ENCODE data around the gene SMTNL2. TPM values are rescaled to one million over a fixed set of nuclear protein-coding genes. Genes with fewer than 3 reads are reported as not detected.
"Not testable (repeated sequence)": the region's sequence is repeated elsewhere in the genome, so short reads cannot be mapped to it uniquely, and the experiment has no call there.

The SMTNL2 gene
- total and polyA plus RNA-seq, 2 experiments from 2014 or later = 41.5 to 106 TPM

DNA sequence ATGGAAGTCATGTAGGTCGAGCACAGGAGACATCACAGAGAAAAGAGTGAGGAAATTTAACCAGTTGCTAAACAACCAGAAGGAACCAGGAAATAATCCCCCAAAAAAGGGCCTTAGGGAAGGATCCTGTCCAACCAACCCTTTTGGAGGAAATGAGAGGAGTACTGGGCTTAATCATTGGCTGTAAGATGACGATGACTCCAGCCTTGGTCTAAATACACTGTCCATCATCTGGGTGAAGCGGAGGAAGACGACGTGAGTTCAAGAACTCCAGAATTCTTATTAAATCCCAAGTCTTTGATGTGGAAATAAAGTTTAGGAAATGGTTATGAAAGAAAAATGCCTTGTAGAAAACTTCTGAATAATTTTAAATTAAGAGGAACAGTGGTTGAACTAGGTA lies 68.7 kb downstream of the SMTNL2 start:
- Histone ChIP-seq H3K4me3 (no peak overlapping the region), H3K9me3 (ENCODE audit: low read depth) (no peaks in the 10 kb centered on the region), H3K27me3 (no peaks in the 10 kb centered on the region), H3K4me2 (no peak overlapping the region), H3K27ac (no peak overlapping the region), H3K4me1 (ENCODE audit: insufficient read depth) (no peaks in the 10 kb centered on the region), H3K36me3 (replicated peaks; ENCODE audit: insufficient read depth, low read depth) (no peaks in the 10 kb centered on the region), H3K79me2 (no peaks in the 10 kb centered on the region), H2AFZ (no peak overlapping the region), H4K20me1 (ENCODE audit: insufficient read depth, poor library complexity, severe bottlenecking) (no peaks in the 10 kb centered on the region), H3K9me2 (replicated peaks; ENCODE audit: insufficient read depth) (no peaks in the 10 kb centered on the region)
- WGBS (ENCODE audit: low lambda C conversion rate, missing lambda C conversion rate) = 73% methylated on average over 5 of the region's 5 CpGs
- TF ChIP-seq, protein P1, sequence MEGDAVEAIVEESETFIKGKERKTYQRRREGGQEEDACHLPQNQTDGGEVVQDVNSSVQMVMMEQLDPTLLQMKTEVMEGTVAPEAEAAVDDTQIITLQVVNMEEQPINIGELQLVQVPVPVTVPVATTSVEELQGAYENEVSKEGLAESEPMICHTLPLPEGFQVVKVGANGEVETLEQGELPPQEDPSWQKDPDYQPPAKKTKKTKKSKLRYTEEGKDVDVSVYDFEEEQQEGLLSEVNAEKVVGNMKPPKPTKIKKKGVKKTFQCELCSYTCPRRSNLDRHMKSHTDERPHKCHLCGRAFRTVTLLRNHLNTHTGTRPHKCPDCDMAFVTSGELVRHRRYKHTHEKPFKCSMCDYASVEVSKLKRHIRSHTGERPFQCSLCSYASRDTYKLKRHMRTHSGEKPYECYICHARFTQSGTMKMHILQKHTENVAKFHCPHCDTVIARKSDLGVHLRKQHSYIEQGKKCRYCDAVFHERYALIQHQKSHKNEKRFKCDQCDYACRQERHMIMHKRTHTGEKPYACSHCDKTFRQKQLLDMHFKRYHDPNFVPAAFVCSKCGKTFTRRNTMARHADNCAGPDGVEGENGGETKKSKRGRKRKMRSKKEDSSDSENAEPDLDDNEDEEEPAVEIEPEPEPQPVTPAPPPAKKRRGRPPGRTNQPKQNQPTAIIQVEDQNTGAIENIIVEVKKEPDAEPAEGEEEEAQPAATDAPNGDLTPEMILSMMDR (IDR thresholded peaks at IDR 0.05; ENCODE audit: poor library complexity) = no peak
- TF ChIP-seq EZH2phosphoT487 (IDR thresholded peaks at IDR 0.05; ENCODE audit: low read depth, severe bottlenecking, unreplicated experiment) (no peak), EZH2 (IDR thresholded peaks at IDR 0.05; ENCODE audit: borderline replicate concordance) (no peak)
- no peak for DNase-seq (ENCODE audit: low spot score)

DNA sequence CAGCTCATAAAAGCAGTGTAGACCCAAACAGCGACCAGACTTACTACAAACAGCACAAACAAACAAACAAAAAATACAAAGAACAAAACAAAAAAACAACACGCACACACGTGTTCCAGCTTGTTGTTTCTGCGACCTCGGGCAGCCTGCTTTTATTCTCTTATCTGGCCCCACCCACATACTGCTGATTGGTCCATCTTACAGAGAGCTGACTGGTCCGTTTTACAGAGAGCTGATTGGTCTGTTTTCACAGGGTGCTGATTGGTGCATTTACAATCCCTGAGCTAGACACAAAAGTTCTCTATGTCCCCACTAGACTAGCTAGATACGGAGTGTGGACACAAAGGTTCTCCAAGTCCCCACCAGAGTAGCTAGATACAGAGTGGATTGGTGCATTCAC lies 71.6 kb downstream of the SMTNL2 start:
- not testable (repeated sequence) for H3K27me3 ChIP-seq; H3K9me3 ChIP-seq (ENCODE audit: low read depth); H4K20me1 ChIP-seq (ENCODE audit: insufficient read depth, poor library complexity, severe bottlenecking); H3K36me3 ChIP-seq (replicated peaks; ENCODE audit: insufficient read depth, low read depth); DNase-seq (ENCODE audit: low spot score); H3K79me2 ChIP-seq; H3K27ac ChIP-seq; H2AFZ ChIP-seq; H3K9me2 ChIP-seq (replicated peaks; ENCODE audit: insufficient read depth); H3K4me2 ChIP-seq; H3K4me1 ChIP-seq (ENCODE audit: insufficient read depth); H3K4me3 ChIP-seq
- whole genome bisulfite sequencing (ENCODE audit: low lambda C conversion rate, missing lambda C conversion rate) = 95% methylated on average over 7 of the region's 7 CpGs

DNA sequence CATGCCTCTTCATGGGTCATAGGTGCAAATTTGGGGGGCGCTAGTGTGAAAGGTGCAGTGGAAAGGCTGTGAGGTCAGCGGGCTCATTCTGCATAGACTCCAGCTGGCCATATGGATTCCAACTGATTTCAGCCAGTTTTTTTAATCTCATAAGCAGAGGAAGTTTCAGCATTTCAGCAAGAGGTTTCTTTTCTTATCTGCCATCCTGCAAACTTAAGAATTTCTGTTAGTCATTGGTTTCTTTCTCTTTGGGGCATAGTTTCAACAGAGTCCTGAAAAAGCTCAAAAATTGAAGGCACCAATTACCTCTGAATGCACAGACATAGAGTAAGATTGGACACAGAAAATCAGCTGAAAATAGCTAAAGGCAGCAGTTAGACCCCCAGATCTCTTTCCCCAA lies 73.3 kb downstream of the SMTNL2 start:
- Histone ChIP-seq H3K79me2 (no peaks in the 10 kb centered on the region), H3K9me2 (replicated peaks; ENCODE audit: insufficient read depth) (no peaks in the 10 kb centered on the region), H3K27me3 (no peaks in the 10 kb centered on the region), H3K4me3 (no peak overlapping the region), H3K4me2 (peak overlapping the region; percentile 39), H2AFZ (no peak overlapping the region), H3K9me3 (ENCODE audit: low read depth) (no peaks in the 10 kb centered on the region), H3K36me3 (replicated peaks; ENCODE audit: insufficient read depth, low read depth) (no peaks in the 10 kb centered on the region), H4K20me1 (ENCODE audit: insufficient read depth, poor library complexity, severe bottlenecking) (no peaks in the 10 kb centered on the region), H3K27ac (peak overlapping the region; percentile 75), H3K4me1 (ENCODE audit: insufficient read depth) (no peaks in the 10 kb centered on the region)
- DNase-seq (ENCODE audit: low spot score) = no peak
- TF ChIP-seq EZH2phosphoT487 (IDR thresholded peaks at IDR 0.05; ENCODE audit: low read depth, severe bottlenecking, unreplicated experiment) (no peak), EZH2 (IDR thresholded peaks at IDR 0.05; ENCODE audit: borderline replicate concordance) (no peak)
- TF ChIP-seq, protein P1 (IDR thresholded peaks at IDR 0.05; ENCODE audit: poor library complexity) = no peak
- WGBS (ENCODE audit: low lambda C conversion rate, missing lambda C conversion rate) = 71% methylated on average over 2 of the region's 2 CpGs

Small RNAs within 50 kb of the gene (small RNA-seq; reads per million reads assigned to genes)
- not detected for gene RNU6-955P

Other genes with a start within 250 kb of the SMTNL2 start
- gene UBE2G1, start 217.9 kb upstream of the SMTNL2 start, total RNA-seq = 52.6 and 78.8 TPM in 2 replicates
- gene UBE2G1, start 217.9 kb upstream of the SMTNL2 start, polyA plus RNA-seq = 51.3 and 65.1 TPM in 2 replicates
- 0.17 and 0.20 TPM in 2 replicates for gene SPNS3, start 150.6 kb upstream of the SMTNL2 start, total RNA-seq
- 0.12 and 0.60 TPM in 2 replicates for gene SPNS3, start 150.6 kb upstream of the SMTNL2 start, polyA plus RNA-seq
- 5.6 and 8.3 TPM in 2 replicates for gene SPNS2, start 85.6 kb upstream of the SMTNL2 start, total RNA-seq
- gene SPNS2, start 85.6 kb upstream of the SMTNL2 start, polyA plus RNA-seq = 10.3 and 13.4 TPM in 2 replicates
- 17.9 and 23.7 TPM in 2 replicates for gene MYBBP1A, start 29.1 kb upstream of the SMTNL2 start, total RNA-seq
- 44.1 and 46.5 TPM in 2 replicates for gene MYBBP1A, start 29.1 kb upstream of the SMTNL2 start, polyA plus RNA-seq
- 0.32 TPM in 1 of 2 replicates, not detected in the other for gene GGT6, start 24.0 kb upstream of the SMTNL2 start, total RNA-seq
- gene GGT6, start 24.0 kb upstream of the SMTNL2 start, polyA plus RNA-seq = not detected in 2 replicates
- 1.9 and 2.1 TPM in 2 replicates for gene ALOX15, start 57.1 kb downstream of the SMTNL2 start, total RNA-seq
- gene ALOX15, start 57.1 kb downstream of the SMTNL2 start, polyA plus RNA-seq = 5.5 and 7.5 TPM in 2 replicates
- gene PELP1, start 119.6 kb downstream of the SMTNL2 start, total RNA-seq = 17.6 and 18.5 TPM in 2 replicates
- gene PELP1, start 119.6 kb downstream of the SMTNL2 start, polyA plus RNA-seq = 35.2 and 42.9 TPM in 2 replicates
- 15.3 and 17.4 TPM in 2 replicates for gene ARRB2, start 126.1 kb downstream of the SMTNL2 start, total RNA-seq
- 20.0 and 21.1 TPM in 2 replicates for gene ARRB2, start 126.1 kb downstream of the SMTNL2 start, polyA plus RNA-seq
- gene MED11, start 146.9 kb downstream of the SMTNL2 start, total RNA-seq = 36.3 and 36.9 TPM in 2 replicates
- 39.4 and 42.7 TPM in 2 replicates for gene MED11, start 146.9 kb downstream of the SMTNL2 start, polyA plus RNA-seq
- 1.6 and 2.9 TPM in 2 replicates for gene ZMYND15, start 155.3 kb downstream of the SMTNL2 start, total RNA-seq
- 4.1 and 4.8 TPM in 2 replicates for gene ZMYND15, start 155.3 kb downstream of the SMTNL2 start, polyA plus RNA-seq
- gene CXCL16, start 155.4 kb downstream of the SMTNL2 start, total RNA-seq = 38.7 and 39.9 TPM in 2 replicates
- 73.2 and 82.5 TPM in 2 replicates for gene CXCL16, start 155.4 kb downstream of the SMTNL2 start, polyA plus RNA-seq
- gene TM4SF5, start 187.4 kb downstream of the SMTNL2 start, total RNA-seq = 16.7 and 20.8 TPM in 2 replicates
- 42.6 and 54.0 TPM in 2 replicates for gene TM4SF5, start 187.4 kb downstream of the SMTNL2 start, polyA plus RNA-seq
- gene VMO1, start 201.8 kb downstream of the SMTNL2 start, total RNA-seq = 0.33 TPM in 1 of 2 replicates, not detected in the other
- 2.7 and 4.3 TPM in 2 replicates for gene VMO1, start 201.8 kb downstream of the SMTNL2 start, polyA plus RNA-seq
- gene GLTPD2, start 204.4 kb downstream of the SMTNL2 start, total RNA-seq = 36.4 and 40.1 TPM in 2 replicates
- gene GLTPD2, start 204.4 kb downstream of the SMTNL2 start, polyA plus RNA-seq = 80.7 and 100.0 TPM in 2 replicates
- gene PSMB6, start 211.6 kb downstream of the SMTNL2 start, total RNA-seq = 126 and 154 TPM in 2 replicates
- gene PSMB6, start 211.6 kb downstream of the SMTNL2 start, polyA plus RNA-seq = 287 and 295 TPM in 2 replicates
- gene PLD2, start 222.6 kb downstream of the SMTNL2 start, total RNA-seq = 13.9 and 25.2 TPM in 2 replicates
- 21.8 and 27.3 TPM in 2 replicates for gene PLD2, start 222.6 kb downstream of the SMTNL2 start, polyA plus RNA-seq
- 24.4 and 45.3 TPM in 2 replicates for gene MINK1, start 248.8 kb downstream of the SMTNL2 start, total RNA-seq
- gene MINK1, start 248.8 kb downstream of the SMTNL2 start, polyA plus RNA-seq = 39.7 and 49.4 TPM in 2 replicates